Medulla oblongata (tissue), 1 donor: ENCODE results near the gene MBNL3.

ENCODE experiments used
- DNase-seq: peaks from one replicate; pipeline ENCODE4 v3.0.0-alpha.2; 2015; ENCODE audit errors: extremely low spot score

The MBNL3 gene

DNA sequence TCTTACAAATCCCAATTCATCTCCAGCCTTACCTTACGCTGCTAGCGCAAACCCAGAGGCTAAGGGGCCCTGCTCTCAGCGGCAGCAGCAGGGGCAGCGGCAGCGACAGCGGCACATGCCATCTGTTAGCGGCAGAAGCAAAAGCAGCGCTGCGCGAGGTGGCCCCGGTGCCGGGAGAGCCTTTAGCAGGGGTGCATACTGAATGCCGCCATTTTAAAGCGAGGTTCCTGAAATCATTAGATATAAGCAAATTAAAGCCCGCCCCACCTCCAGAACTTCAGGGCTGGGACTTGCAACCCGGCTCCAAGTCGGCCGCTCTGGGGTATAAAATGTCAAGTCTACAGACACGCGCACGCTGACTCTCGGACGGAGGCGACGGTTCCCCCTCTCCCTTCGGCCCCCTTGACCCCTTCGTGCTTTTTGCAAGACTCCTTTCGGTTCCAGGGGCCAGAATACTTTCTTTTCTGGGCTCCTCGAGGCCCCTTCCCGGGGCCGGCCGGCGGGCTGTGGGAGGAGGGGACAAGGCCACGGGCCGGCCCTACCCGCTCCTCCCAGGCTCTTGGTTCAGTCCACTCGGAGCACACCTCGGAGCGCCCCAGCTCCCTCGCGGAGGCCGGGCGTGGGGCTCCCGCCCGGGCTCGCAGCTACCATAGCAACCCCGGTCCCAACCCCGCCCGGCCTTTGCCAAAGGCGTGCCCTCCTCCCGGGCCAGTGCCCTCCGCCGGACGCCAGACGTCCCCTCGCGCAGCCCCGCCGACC lies at the start of gene MBNL3:
MBNL3 (minus strand) TSS at position 220 of the 759 bp plus-strand sequence. CDS start 49,427 bp downstream, outside the sequence.
- peak; percentile 51 for DNase-seq

DNA sequence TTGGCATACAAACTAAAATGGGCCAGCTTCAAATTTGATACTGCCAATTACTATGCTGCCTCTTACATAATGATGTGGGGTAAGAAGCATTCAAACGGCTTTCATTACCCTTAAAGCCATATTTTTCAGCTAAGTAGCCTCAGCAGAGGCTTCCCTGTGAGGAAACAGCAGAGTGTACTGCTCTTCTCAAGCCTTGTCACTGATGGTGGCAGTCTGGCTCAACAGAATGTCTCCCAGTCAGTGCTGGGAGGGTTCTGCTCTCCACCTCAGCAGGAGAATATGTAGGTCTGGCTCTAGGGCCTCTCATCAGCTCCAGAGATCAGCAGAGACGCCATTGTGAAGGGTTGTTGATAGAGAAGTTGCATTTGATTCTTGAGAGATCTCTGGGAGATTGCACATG lies 44.6 kb upstream of the MBNL3 start:
- DNase-seq: no peak

- no peak for DNase-seq
Measured at GRCh38 chrX:132532913-132533312, 44.1 kb upstream of the MBNL3 start.

- no peak for DNase-seq
Measured at GRCh38 chrX:132532097-132532496, 43.3 kb upstream of the MBNL3 start.

- DNase-seq: no peak
Measured at GRCh38 chrX:132520792-132521191, 32.0 kb upstream of the MBNL3 start.

- no peak for DNase-seq
Measured at GRCh38 chrX:132520213-132520612, 31.4 kb upstream of the MBNL3 start.

DNA sequence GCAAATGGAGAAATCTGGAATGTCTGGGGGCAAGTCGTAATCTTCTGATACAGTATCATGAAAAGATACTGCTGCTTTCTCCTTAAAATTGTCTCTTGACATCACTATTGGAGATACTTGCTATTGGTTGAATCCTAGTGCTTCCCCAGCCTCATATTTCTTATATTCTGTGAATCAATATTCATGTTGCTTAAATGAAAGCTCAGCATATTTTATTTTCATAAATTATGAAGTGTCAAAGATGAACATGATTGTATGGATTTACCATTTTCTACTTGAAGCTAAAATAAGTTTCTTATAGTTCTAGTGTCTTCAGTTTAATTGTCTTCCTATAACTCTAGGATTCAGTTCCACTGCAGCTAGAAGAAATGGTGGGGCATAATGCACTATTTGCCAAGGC lies 29.6 kb upstream of the MBNL3 start:
- DNase-seq: no peak

GRCh38 chrX:132508834-132509233 lies 20.0 kb upstream of the MBNL3 start:
- DNase-seq: no peak

GRCh38 chrX:132505116-132505515 lies 16.3 kb upstream of the MBNL3 start:
- no peak for DNase-seq

DNA sequence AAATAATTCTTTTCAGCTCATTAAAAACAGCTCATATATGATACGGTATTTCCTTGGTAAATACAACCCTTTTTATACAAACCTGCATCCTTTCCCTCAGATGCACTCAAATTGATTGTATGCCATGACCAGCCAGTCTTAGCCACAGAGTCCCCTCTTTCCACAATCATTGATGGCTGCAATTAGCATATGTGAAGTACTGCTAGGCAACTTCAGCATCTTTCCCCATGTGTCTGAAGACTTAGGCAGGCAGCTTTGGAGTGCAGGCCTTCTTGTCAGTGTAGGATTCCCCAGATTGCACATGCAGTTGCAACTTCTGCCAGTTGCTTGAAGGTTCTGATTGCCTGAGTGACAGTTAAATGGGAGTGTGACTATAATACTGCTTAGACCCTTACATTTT lies 15.6 kb upstream of the MBNL3 start:
- DNase-seq: no peak

- DNase-seq: no peak
Measured at GRCh38 chrX:132501606-132502005, 12.8 kb upstream of the MBNL3 start.

DNA sequence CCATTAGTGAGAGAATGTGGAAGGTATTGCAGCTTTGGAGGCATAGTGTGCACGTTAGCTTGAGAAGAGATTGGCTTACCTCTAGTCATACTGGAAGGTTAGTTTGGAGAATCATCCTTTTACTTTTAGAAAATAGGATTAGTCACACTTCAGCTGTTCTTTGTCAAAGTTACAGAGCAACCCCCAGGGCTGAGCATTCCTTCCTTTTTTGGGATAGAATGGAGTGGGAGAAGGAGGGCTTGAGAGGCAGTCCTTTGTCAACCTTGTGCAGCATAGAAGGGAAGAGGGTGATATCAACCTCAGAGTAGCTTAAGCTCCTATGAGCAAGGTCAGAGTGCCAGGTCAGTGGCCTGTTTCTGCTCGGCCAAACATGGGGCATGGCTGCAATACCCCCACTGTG lies 8.6 kb upstream of the MBNL3 start:
- no peak for DNase-seq

GRCh38 chrX:132493095-132493494 lies 4.3 kb upstream of the MBNL3 start:
- DNase-seq: no peak

GRCh38 chrX:132491191-132491590 lies 2.4 kb upstream of the MBNL3 start:
- DNase-seq: peak; percentile 72

DNA sequence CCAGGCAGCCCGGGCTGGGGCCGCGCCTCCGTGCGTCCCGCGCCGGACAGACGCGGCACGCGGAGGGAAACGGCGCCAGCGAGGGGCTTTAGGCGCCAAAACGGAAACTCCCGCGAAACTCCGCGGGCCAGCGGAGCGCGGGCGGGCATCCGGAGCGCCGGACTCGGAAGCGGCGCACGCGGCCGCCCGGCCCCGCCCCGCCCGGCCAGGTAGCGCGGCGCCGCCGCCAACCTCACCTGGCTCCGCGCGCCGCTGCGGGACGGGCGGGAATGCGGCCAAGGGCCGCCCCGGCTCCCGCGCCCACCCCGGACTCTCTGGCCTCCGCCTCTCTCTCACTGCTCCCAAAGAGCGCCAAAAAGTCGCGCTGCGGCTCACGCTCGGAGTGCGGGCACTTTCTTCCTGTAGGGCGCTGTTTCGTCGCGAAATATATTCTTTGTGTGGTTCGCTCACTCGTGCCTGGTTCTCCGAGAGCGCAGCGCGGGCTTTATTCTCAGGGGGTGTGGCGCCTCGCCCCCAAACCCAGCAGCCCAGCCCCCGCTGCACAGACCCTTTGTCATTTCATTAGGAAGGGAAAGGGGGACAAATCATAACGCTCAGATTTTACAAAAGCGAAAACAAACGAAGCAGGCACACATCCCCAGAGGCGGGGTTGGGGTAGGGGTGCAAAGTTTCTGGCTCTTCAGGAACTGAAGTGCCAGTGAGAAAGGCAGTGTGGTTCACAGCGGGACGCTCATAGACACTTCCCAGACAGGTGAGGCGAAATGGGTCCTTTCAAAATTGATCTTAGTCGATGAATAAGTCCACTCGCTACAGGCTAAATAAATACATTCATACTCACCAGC lies 961 bp upstream of the MBNL3 start:
- DNase-seq: peak; percentile 45

DNA sequence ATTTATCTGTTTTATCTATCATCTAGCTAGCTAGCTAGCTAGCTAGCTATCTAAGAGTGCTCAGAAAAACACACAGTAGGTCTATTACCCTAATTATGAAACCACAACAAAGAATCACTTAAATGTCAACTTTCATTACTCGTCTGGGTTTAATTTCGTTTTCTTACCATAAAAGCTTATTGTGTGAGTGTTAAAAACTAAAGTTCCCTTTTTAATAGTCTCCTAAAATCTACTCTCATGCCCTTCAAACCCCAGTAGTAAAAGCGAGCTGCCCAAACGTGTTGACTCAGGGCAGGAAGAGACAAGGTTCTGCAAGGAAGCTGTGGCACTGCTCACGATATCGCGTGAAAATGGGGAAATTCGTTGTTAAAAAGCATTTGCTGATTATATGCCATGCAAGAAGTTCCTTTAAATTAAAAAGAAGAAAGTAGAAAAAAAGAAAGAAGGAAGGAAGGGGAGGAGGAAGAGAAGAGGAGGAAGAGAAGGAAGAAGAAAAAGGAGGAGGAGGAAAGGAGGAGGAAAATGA lies 595 bp downstream of the MBNL3 start:
- peak; percentile 39 for DNase-seq

- no peak for DNase-seq
Measured at GRCh38 chrX:132486599-132487178, 2.1 kb downstream of the MBNL3 start.

- DNase-seq: no peak
Measured at GRCh38 chrX:132483951-132484350, 4.9 kb downstream of the MBNL3 start.

GRCh38 chrX:132483488-132483887 lies 5.3 kb downstream of the MBNL3 start:
- DNase-seq: peak; percentile 13

GRCh38 chrX:132482632-132483031 lies 6.2 kb downstream of the MBNL3 start:
- DNase-seq: no peak

- DNase-seq: no peak
Measured at GRCh38 chrX:132481449-132481848, 7.4 kb downstream of the MBNL3 start.

- peak; percentile 66 for DNase-seq
Measured at GRCh38 chrX:132480581-132481203, 8.1 kb downstream of the MBNL3 start.
